OCI-M2 (cell line): Measurements from ENCODE around the gene DNASE1L1.

ENCODE experiments used
- DNase-seq: peaks from one replicate; lab custom pipeline; 2025; ENCODE audit not compliant: unreplicated experiment; lab: John Stamatoyannopoulos, UW

The DNASE1L1 gene

DNA sequence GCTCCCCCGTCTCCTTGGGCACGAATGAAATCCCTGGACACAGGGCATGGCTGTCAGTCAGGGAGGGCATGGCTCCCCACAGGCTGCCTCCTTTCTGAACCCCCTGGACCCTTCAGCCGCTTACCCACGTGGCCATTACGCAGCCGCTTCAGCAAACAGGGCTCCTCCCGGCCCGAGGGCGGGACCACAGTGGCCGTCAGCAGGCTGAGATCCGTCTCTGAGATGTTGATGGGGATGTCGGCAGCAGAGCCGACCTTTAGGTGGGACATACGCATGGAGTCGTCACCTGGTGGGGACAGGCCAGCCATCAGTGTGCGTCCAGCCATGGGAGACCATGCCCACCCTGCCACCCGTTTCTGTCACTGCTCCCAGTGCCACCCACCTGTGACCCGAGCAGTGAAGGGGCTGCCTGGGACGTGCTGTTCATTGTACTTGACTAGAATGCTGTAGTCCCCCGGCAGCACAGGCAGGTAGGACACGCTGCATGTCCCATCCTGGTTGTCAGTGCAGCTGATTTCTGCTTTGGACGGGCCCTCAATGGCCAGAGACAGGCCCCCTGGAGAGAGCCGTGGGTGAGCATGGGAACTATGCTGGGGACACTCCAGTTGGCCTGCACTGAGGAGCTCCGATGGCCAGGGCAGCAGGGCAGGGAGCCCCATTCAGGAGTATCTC is 55.7 kb downstream of the DNASE1L1 start:
- no peak for DNase-seq

DNA sequence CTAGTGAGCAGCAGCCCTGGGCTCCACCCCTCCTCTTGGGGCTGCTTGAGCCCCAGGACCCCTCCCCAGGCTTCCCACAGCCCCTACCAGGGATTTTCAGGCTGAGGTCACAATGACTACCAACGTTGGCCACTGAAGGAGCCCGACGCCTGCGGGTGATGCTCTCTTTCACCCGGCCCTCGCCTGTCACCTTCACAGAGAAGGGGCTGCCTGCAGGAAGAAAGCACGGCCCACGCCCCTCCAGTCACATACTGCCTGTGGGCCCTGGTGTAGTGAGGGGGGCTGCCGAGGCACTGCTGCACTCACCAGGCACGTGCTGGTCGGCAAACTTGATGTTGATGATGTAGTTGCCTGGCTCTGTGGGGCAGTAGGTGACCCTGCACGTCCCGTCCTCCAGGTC is 56.6 kb downstream of the DNASE1L1 start:
- DNase-seq, result no peak

DNA sequence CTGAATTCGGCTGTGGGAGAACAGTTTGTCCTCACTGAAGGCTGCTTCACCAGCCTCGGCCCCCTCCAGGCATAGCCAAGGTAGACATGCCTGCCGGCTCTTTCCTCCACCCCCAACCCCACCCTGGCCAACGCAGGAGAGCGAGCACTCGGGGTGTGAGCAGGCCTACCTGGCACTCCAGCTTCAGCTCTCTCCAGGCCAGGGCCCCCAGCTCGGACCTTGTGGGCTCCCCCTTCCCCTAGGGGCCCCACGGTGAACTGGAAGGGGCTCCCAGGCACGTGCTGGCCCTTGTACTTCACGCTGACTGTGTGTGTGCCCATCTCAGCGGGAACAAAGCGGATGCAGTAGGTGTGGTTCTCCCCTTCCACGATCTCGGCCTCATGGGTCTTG is 57.0 kb downstream of the DNASE1L1 start:
- DNase-seq, result no peak
